Right forelimb (tissue), 1 donor: ENCODE data around the gene AMPD1.

ENCODE experiments used
- DNase-seq: peaks from one replicate; pipeline ENCODE4 v3.0.0-alpha.2; 2018

Gene AMPD1

GRCh38 chr1:114695430-114696058, at the start of gene AMPD1:
AMPD1 (minus strand) TSS chr1:114695546; CDS start chr1:114695471, 75 bp downstream.
- no peak for DNase-seq

- DNase-seq, result no peak
These were observed 46.8 kb upstream of the AMPD1 start for GRCh38 chr1:114741963-114742746.

- DNase-seq, result no peak
These were observed 45.0 kb upstream of the AMPD1 start for GRCh38 chr1:114740331-114740730.

GRCh38 chr1:114737314-114737849, 42.0 kb upstream of the AMPD1 start:
- no peak for DNase-seq

DNA sequence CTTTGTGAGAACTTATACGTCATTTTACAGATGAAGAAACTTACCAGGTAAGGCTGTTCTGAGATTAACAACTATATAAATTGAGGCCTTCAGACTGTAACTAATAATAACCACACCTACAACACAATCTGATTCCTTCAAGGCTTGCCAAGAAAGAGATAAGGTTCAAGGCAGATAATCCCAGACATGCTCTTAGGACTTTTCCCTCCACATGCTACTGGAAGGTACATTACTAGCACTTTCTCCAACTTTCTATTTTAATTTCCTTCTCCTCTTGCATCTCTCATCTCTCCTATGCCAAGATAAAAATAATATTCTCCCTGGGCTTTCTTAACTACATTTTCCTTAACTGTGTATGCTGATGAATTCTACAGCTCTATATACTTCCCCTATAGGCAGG, 40.1 kb upstream of the AMPD1 start:
- no peak for DNase-seq

DNA sequence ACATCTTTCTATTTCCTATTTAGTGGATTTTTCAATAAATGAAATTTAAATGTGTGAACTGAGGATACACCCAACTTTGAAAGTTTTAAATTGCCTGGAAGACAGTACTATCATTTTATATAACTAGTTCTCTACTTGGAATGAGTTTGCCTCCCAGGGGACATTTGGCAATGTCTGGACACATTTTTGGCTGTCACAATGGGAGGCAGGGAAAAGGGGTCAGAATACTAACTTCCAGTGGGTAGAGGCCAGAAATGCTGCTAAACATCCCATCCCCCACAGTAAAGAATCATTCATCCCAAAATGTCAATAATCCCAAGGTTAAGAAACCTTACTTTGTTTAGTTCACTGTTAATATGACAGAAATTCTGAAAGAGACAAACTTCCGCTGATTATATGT, 34.4 kb upstream of the AMPD1 start:
- DNase-seq, result no peak

- no peak for DNase-seq
These were observed 33.2 kb upstream of the AMPD1 start for GRCh38 chr1:114728553-114728952.

DNA sequence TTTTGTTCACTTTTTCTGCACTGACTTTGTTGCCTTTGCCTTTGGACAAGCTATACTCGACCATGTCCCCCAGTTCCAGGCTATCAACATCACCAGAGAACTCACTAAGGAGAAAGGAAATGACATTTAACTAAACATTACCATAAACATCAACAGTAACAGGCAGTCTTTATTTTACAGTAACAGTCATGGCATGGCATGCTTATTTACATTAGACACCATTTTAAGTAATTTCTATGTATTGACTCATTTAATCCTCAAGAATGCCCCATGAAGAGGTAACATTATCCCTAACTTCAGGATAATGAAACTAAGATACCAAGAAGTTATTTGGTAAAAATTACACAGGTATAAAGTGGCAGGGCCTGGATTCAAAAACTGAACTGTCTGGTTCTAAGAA, 29.9 kb upstream of the AMPD1 start:
- DNase-seq, result no peak

- no peak for DNase-seq
These were observed 28.6 kb upstream of the AMPD1 start for GRCh38 chr1:114723915-114724314.

GRCh38 chr1:114723457-114723856, 28.1 kb upstream of the AMPD1 start:
- no peak for DNase-seq

DNA sequence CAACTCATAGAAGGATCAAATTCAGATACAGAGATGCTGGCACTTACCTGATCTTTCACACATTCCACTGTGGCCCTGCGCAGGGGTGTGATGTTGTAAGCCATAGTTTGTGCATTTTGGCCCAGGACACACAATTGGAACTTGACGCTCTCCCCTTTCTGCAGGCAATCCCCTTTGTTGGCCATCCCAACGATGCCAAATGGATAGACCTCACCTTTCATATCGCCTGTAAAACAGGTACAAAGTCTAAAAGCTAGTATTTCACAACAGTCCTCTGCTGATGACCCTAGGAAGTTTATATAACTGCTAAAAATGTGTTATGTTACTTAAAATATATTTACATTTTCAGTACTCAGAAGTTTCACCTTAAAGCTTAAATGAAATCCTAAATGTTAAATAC, 25.1 kb upstream of the AMPD1 start:
- DNase-seq, result no peak

GRCh38 chr1:114719424-114719787, 24.1 kb upstream of the AMPD1 start:
- DNase-seq, result no peak

DNA sequence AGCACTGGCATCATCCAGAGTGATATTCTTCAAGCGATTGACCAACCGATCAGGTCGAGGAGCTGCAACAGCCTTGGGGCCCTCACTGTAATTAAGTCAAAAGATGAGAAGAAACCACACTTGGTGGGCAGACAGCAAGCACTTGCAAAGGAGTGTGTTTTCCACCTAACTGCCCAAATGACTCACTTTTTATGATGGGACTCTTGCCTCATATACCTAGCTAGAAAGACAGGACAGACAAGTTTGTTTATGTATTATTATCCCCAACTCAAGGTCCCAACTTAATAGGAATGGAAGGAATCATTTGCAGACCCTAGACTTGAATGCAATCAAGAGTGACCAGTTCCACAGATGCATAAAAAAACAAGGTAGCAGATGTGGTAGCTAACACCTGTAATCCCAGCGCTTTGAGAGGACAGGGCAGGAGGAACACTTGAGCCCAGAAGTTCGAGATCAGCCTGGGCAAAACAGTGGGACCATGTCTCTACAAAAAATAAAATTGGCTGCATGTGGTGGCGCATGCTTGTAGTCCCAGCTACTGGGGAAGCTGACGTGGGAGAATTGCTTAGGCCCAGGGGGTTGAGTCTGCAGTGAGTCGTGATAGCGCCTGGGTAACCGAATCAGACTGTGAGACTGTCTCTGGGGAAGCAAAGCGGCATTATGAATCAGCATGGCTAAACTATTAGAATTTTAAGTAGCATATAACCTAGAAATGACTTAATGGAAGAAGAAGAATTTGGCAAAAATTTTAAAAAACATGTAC, 23.5 kb upstream of the AMPD1 start:
- DNase-seq, result no peak

DNA sequence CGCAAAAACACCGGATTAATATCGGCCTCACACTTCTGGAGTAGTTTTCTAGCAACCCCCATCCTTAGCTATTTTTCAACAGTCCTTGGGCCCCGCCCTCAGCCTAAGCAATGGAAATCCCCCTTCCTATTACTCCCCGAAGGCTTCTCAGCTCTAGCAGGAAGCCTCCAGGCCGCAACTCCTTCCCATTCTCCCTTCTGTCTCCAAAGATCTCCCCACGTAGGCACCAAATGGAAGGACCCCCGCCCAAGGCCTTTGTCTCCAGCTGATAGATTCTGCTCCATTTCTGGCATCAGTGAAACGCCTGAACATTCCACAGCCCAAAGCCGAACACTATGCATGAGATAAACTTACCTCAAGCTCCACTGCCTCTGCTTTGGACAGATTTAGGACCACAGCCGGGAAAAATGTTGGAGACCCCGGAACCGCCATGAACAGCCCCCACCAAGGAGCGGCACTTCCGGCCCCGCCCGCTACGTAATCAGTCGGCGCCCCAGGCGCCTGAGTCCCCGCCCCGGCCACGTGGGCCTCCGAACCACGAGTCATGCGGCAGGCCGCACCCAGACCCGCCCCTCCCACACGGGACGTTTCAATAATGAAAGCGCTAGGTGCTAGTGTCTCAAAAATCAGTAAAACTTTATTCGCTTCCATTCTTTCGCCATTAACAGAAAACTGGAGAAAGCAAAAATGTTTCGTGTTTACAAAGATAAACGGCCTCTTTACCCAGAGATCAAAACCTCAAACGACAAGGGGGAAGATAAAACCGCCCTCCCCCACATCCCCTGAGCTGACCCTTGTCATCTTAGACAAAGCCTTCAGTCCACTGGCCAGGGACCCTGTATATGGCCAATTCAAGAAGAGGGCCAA, 21.2 kb upstream of the AMPD1 start, which contains the start of gene NRAS:
Gene NRAS, minus strand, starts transcription at position 468 of the 867 bp plus-strand sequence. CDS start 611 bp downstream, outside the sequence.
- peak; percentile 97 for DNase-seq

- DNase-seq, result no peak
These were observed 20.6 kb upstream of the AMPD1 start for GRCh38 chr1:114715952-114716303.

DNA sequence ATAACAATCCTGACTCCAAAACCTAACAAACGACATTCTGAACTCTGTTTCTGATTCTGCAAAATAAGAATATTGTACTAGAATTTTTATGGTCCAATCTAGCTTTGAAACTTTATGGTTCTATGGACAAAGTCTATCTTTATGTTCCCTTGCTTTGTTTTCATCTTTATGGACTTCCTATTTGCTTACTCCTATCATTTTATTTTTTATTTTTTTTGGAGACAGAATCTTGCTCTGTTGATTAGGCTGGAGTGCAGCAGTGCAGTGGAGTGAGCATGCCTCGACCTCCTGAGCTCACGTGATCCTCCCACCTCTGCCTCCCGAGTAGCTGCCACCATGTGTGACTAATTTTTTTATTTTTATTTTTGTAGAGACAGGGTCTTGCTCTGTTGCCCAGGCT, 17.6 kb upstream of the AMPD1 start:
- DNase-seq, result no peak

GRCh38 chr1:114710360-114710759, 15.0 kb upstream of the AMPD1 start:
- DNase-seq, result no peak

DNA sequence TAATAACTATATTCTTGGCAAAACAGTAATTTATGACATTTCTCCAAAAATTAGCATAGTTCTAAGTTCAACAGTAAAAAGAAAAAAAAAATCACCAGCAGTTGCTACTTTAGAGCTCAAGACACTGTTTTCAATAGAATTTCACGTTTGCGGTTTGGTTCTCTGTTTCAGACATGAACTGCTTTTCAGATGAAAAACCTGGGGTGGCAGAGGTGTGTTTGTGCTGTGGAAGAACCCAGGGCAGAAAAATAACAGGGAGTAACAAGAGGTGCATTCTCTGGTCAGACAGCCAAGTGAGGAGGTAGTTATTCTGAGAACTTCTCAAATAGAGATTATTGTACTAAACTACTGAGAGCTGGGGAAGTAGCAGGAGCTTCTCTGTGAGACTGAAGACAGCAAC, 12.3 kb upstream of the AMPD1 start:
- no peak for DNase-seq

GRCh38 chr1:114703242-114703641, 7.9 kb upstream of the AMPD1 start:
- DNase-seq, result no peak

- DNase-seq, result no peak
These were observed 7.4 kb upstream of the AMPD1 start for GRCh38 chr1:114702737-114703136.

GRCh38 chr1:114701931-114702330, 6.6 kb upstream of the AMPD1 start:
- no peak for DNase-seq

- DNase-seq, result no peak
These were observed 4.8 kb upstream of the AMPD1 start for GRCh38 chr1:114700036-114700600.
